Measurements from ENCODE around the gene CRYGD.
"Not testable (repeated sequence)": the region's sequence is repeated elsewhere in the genome, so short reads cannot be mapped to it uniquely, and the experiment has no call there.

The CRYGD gene

DNA sequence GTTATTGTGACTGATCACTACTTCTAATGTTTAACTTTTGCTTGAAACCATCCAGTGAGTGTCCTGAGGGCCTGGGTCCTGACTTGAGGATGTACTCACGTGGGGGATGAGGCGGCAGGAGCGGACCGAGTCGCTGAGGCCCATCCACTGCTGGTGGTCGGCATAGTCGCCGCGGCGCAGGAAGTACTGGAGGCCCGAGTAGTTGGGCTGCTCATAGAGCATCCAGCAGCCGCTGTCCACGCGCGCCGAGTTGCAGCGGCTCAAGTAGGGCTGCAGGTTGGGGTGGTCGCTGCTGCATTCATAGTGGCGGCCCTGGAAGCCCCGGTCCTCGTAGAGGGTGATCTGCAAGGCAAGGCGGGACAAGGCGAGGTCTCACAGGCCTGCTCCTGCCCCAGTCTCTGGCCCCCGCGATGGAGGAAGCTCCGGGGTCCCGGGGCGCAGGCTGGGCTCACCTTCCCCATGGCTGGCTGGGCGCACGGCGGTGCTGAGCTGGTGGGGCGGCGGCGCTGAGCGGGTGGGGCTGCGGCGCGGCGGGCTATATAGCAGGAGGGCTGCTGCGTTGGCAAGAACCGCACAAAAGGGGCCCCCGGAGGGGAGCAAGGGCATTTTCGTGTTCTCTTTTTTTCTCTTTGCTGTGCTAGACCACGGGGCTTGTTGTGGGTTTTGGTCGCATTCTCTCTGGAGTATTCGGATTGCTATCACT is at the start of gene CRYGD:
Gene CRYGD (minus strand): TSS at position 512 of the 703 bp plus-strand sequence. CDS start 51 bp downstream, at position 461.
- H3K4me3 ChIP-seq (replicated peaks; ENCODE audit: low read depth, low read length); DNase-seq (ENCODE audit: low read depth): not testable (repeated sequence)

DNA sequence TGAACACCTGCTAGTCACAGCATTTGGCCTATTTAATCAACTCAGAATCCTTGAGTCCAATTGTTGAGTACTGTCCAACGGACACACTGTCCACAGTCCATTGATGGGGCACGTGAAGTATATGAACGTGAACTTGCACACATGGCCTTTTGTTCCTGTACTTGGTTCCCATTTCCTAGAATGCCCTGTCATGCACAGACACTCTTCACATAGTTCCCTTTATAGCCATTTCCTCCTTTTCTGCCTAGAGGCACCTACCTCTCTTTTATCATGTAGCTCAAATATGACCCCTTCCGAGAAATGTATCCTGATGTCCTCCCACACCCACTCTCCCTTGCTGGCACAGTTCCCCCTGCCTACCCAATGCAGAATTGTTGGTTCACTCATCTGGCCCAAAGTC is 47.8 kb upstream of the CRYGD start:
- TF ChIP-seq, protein P1, sequence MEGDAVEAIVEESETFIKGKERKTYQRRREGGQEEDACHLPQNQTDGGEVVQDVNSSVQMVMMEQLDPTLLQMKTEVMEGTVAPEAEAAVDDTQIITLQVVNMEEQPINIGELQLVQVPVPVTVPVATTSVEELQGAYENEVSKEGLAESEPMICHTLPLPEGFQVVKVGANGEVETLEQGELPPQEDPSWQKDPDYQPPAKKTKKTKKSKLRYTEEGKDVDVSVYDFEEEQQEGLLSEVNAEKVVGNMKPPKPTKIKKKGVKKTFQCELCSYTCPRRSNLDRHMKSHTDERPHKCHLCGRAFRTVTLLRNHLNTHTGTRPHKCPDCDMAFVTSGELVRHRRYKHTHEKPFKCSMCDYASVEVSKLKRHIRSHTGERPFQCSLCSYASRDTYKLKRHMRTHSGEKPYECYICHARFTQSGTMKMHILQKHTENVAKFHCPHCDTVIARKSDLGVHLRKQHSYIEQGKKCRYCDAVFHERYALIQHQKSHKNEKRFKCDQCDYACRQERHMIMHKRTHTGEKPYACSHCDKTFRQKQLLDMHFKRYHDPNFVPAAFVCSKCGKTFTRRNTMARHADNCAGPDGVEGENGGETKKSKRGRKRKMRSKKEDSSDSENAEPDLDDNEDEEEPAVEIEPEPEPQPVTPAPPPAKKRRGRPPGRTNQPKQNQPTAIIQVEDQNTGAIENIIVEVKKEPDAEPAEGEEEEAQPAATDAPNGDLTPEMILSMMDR (IDR thresholded peaks at IDR 0.05; ENCODE audit: low read length, missing control alignments), result no peak
- DNase-seq (ENCODE audit: low read depth), result no peak
- no peak overlapping the region for H3K4me3 ChIP-seq (replicated peaks; ENCODE audit: low read depth, low read length)

DNA sequence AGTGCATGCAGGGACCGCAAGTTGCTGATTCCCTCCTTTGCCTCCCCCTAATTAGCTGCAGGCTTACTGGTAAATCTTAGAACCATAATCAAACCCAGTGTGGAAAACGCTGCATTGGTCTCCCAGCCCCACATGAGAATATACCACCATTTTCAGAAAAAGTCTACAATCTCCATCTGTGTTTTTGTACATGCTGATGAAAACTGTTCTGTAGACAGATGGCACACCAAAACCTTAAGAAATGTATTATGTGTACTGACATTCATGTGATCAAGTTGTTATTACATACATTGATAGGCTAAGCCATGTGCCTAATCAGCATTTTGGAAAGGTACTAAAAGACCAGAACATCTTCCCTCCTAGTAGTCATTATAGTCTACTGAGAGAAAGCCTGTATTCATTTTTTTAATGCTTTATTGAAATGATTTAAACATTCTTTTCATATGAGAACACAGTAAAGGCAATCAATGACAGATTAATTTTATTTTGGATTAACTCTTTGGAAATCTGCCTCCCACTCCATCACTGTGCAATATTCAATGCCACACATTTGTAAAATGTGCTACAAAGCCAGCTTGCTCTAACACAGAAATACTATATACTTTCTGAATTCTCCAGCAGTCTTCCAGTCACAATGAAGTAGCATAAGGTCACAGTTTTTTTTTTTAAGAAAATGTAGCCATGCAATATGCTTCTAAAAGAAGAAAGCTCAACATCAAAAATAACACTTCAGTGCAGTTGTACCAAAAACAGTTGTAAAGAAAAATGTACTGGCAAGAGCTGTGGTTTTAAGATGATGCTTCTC is 40.8 kb upstream of the CRYGD start:
- no peak overlapping the region for H3K4me3 ChIP-seq (replicated peaks; ENCODE audit: low read depth, low read length)
- TF ChIP-seq, protein P1 (IDR thresholded peaks at IDR 0.05; ENCODE audit: low read length, missing control alignments), result no peak
- DNase-seq (ENCODE audit: low read depth), result no peak

DNA sequence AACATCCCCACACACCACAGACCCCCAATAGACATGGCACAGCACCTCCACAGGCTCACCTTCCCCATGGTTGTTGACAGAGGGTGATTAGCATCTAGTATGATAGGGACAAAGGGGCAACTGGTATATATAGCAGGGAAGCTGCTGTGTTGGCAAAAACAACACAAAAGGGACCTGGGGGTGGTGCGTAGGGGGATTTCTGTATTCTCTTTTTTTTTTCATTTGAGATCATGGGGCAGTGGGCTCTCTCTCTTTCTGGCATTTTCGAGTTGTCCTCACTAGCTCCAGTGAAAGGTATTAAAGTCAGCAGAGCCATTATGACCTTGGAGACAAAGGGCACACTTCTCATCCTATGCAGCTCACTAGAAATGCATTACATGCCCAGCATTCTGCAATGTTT is 39.2 kb upstream of the CRYGD start, which contains the start of gene CRYGA:
Gene CRYGA (minus strand): TSS at position 101 of the 400 bp plus-strand sequence. CDS start 33 bp downstream, at position 68.
- TF ChIP-seq, protein P1 (IDR thresholded peaks at IDR 0.05; ENCODE audit: low read length, missing control alignments), result no peak
- H3K4me3 ChIP-seq (replicated peaks; ENCODE audit: low read depth, low read length), result no peak within 1 kb of the TSS
- no peak for DNase-seq (ENCODE audit: low read depth)

DNA sequence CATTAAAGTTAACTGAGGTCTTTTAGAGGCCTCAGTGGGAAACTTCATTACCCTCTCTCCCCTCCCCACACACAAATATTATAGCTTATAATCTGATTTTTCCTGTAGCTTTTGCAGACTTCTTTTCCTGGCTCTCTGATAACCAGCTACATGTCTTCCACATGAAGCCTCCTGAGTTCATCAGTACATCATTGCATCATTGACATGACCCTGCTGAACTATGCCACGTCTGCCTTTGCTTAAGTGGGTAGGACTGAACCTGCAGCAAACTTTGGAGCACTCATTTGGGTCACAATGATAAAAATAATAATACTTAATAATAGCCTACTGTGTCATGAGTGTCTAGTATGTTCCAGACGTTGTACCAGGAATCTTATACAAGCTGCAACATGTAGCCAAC is 32.1 kb upstream of the CRYGD start:
- H3K4me3 ChIP-seq (replicated peaks; ENCODE audit: low read depth, low read length), result no peak overlapping the region
- no peak for DNase-seq (ENCODE audit: low read depth)
- TF ChIP-seq, protein P1 (IDR thresholded peaks at IDR 0.05; ENCODE audit: low read length, missing control alignments), result no peak

DNA sequence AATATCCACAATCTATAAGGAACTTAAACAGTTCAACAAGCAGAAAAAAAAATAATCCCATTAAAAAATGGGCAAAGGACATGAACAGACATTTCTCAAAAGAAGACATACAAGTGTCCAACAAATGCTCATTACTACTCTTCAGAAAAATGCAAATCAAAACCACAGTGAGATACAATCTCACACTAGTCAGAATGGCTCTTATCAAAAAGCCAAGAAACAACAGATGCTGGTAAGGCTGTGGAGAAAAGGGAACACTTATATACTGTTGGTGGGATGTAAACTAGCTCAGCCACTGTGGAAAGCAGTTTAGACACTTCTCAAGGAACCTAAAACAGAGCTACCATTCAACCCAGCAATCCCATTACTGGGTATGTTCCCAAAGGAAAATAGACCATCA is 28.8 kb upstream of the CRYGD start:
- no peak for DNase-seq (ENCODE audit: low read depth)
- TF ChIP-seq, protein P1 (IDR thresholded peaks at IDR 0.05; ENCODE audit: low read length, missing control alignments), result no peak
- H3K4me3 ChIP-seq (replicated peaks; ENCODE audit: low read depth, low read length), result no peak overlapping the region

DNA sequence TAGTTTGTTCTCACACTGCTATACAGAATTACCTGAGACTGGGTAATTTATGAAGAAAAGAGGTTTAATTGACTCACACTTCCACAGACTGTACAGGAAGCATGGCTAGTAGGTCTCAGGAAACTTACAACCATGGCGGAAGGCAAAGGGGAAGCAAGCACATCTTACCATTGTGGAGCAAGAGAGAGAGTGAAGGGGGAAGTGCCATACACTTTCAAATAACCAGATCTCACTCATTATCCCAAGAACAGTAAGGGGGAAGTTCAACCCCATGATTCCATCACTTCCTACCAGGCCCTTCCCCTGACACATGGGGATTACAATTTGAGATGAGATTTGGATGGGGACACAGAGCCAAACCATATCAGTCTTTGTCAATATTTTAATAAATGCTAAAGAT is 26.6 kb upstream of the CRYGD start:
- TF ChIP-seq, protein P1 (IDR thresholded peaks at IDR 0.05; ENCODE audit: low read length, missing control alignments), result no peak
- DNase-seq (ENCODE audit: low read depth), result no peak
- no peak overlapping the region for H3K4me3 ChIP-seq (replicated peaks; ENCODE audit: low read depth, low read length)
